Upper lobe of left lung (tissue), 4 donors: ENCODE results near the gene PHF11.

Experiments used
- CTCF ChIP-seq, 6 experiments: fragments of 450-650 bp in 4 of 6; fragments of 200-600 bp in 2 of 6; sonication (generic) in 2 of 6; IDR thresholded peaks; one replicate each; pipeline ENCODE4 v1.5.1; 2016 to 2019; ENCODE audit warnings: antibody characterized with exemption in 6 of 6
- EP300 ChIP-seq, 4 donors: sonication (generic); formaldehyde crosslinking; IDR thresholded peaks; one replicate each; pipeline ENCODE4 v1.5.1; 2017; ENCODE audit warnings: antibody characterized with exemption in 4 of 4, control low read depth in 2 of 4
- POLR2A ChIP-seq, 4 donors: fragments of 450-650 bp; IDR thresholded peaks; one replicate each; pipeline ENCODE4 v1.5.1; 2016 to 2017; ENCODE audit warnings: antibody characterized with exemption in 4 of 4, mild to moderate bottlenecking in 2 of 4
- POLR2AphosphoS5 ChIP-seq, 2 donors: sonication (generic); formaldehyde crosslinking; IDR thresholded peaks; one replicate each; pipeline ENCODE4 v1.5.1; 2017; ENCODE audit warnings: antibody characterized with exemption in 2 of 2

GRCh38 chr13:49539313-49539712 is 43.6 kb downstream of the PHF11 start:
- TF ChIP-seq CTCF (IDR thresholded peaks at IDR 0.05), result no peak
- no peak for TF ChIP-seq POLR2A (IDR thresholded peaks at IDR 0.05)
- no peak for TF ChIP-seq POLR2AphosphoS5 (IDR thresholded peaks at IDR 0.05)
- TF ChIP-seq EP300 (IDR thresholded peaks at IDR 0.05), result no peak
